OCI-LY3 (cell line): ENCODE results near the gene PCMT1.

Experiments used
- EZH2phosphoT487 ChIP-seq: fragments of 200-600 bp; shearing (Covaris generic); IDR thresholded peaks from 2 replicates; pipeline ENCODE4 v1.6.1; 2018; ENCODE audit warnings: antibody characterized with exemption, mixed run types, low read depth
- TF ChIP-seq, protein P1 (sequence below): fragments of 200-600, 300-600 bp; sonication (generic); IDR thresholded peaks from 2 replicates; pipeline ENCODE4 v1.5.1; 2014; ENCODE audit warnings: antibody characterized with exemption, low read length, low read depth

DNA sequence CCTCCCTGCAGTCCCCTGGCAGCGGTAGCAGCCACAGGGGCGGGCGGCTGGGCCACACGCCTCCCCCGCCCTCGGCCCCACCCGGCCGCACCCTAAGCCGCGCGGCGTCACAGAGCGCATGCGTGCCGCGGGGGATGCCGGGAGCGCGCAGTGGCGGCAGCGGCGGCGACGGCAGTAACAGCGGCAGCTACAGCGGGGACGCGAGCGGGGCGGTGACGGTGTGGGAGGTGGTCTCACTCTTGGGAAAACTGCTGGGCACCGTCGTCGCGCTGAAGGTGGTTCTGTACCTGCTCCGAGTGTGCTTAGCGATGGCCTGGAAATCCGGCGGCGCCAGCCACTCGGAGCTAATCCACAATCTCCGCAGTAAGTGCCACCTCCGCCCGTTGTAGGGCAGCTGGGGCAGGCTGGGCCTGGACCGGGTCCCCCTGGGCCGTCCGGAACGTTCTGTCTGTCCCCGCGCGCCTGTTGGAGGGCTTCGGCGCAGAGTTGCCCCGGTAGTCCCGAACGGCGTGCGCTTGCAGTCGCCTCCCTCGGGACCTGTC, at the start of gene PCMT1:
- no peak for TF ChIP-seq EZH2phosphoT487
- TF ChIP-seq, protein P1, sequence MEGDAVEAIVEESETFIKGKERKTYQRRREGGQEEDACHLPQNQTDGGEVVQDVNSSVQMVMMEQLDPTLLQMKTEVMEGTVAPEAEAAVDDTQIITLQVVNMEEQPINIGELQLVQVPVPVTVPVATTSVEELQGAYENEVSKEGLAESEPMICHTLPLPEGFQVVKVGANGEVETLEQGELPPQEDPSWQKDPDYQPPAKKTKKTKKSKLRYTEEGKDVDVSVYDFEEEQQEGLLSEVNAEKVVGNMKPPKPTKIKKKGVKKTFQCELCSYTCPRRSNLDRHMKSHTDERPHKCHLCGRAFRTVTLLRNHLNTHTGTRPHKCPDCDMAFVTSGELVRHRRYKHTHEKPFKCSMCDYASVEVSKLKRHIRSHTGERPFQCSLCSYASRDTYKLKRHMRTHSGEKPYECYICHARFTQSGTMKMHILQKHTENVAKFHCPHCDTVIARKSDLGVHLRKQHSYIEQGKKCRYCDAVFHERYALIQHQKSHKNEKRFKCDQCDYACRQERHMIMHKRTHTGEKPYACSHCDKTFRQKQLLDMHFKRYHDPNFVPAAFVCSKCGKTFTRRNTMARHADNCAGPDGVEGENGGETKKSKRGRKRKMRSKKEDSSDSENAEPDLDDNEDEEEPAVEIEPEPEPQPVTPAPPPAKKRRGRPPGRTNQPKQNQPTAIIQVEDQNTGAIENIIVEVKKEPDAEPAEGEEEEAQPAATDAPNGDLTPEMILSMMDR, result no peak
